ENCODE results near the gene C6orf120. TPM values are rescaled to one million over a fixed set of nuclear protein-coding genes. Genes with fewer than 3 reads are reported as not detected.

C6orf120 gene
- total and polyA plus RNA-seq, 7 donors, result 9.2 to 42.1 (median 18.7) TPM

GRCh38 chr6:169719117-169719516 is 17.2 kb downstream of the C6orf120 start:
- H3K27ac ChIP-seq, result no peak overlapping the region
- DNase-seq (no peak), ATAC-seq (no peak)
- no peak overlapping the region for H3K4me3 ChIP-seq
- no peaks in the 10 kb centered on the region for H3K27me3 ChIP-seq (ENCODE audit: insufficient read depth in 3 of 3, low read length in 2 of 3)
- H3K36me3 ChIP-seq (ENCODE audit: insufficient read depth in 1 of 2, low read depth in 1 of 2), result peaks cover 0 to 42% of the 10 kb centered on the region in 2 donors
- H3K9me3 ChIP-seq, result no peaks in the 10 kb centered on the region
- intact Hi-C loops (cut with DNase I), result no loop called here
- peaks cover 31% of the 10 kb centered on the region for H3K4me1 ChIP-seq
- whole genome bisulfite sequencing, 3 donors, result 84 to 89% (median 86%) methylated on average over 4 of the region's 4 CpGs
- TF ChIP-seq, protein P1, sequence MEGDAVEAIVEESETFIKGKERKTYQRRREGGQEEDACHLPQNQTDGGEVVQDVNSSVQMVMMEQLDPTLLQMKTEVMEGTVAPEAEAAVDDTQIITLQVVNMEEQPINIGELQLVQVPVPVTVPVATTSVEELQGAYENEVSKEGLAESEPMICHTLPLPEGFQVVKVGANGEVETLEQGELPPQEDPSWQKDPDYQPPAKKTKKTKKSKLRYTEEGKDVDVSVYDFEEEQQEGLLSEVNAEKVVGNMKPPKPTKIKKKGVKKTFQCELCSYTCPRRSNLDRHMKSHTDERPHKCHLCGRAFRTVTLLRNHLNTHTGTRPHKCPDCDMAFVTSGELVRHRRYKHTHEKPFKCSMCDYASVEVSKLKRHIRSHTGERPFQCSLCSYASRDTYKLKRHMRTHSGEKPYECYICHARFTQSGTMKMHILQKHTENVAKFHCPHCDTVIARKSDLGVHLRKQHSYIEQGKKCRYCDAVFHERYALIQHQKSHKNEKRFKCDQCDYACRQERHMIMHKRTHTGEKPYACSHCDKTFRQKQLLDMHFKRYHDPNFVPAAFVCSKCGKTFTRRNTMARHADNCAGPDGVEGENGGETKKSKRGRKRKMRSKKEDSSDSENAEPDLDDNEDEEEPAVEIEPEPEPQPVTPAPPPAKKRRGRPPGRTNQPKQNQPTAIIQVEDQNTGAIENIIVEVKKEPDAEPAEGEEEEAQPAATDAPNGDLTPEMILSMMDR (IDR thresholded peaks at IDR 0.05), result no peak

DNA sequence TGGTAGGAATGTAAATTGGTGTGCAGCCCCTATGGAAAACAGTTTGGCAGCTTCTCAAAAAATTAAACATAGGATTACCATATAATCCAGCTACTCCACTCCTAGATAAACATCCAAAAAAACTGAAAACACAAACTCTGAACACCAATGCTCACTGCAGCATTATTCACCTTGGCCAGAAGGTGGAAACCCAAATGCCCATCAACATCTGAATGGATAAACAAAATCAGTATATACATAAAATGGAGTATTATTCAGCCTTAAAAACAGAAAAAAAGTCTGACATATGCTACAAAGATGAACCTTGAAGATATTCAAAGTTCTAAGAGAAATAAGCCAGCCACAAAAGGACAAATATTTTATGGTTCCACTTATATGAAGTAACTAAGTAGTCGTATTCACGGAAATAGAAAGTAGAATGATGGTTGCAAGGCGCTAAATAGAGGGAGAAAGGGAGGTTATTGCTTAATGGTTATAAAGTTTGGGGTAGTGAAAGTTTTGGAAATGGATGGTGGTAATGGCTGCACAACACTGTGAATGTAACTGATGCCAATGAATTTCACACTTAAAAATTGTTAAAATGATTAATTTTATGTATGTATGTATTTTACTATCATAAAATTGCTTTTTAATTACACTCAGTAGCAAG is 18.4 kb downstream of the C6orf120 start:
- Histone ChIP-seq H3K27ac (no peak overlapping the region), H3K9me3 (no peaks in the 10 kb centered on the region), H3K36me3 (ENCODE audit: insufficient read depth in 1 of 2, low read depth in 1 of 2) (peaks cover 0 to 30% of the 10 kb centered on the region in 2 donors), H3K27me3 (ENCODE audit: insufficient read depth in 3 of 3, low read length in 2 of 3) (no peaks in the 10 kb centered on the region), H3K4me1 (peaks cover 31% of the 10 kb centered on the region), H3K4me3 (no peak overlapping the region)
- ATAC-seq (no peak), DNase-seq (no peak)
- WGBS, 3 donors, result 86 to 97% (median 92%) methylated on average over 3 of the region's 3 CpGs
- TF ChIP-seq, protein P1 (IDR thresholded peaks at IDR 0.05), result peak; percentile 6
- intact Hi-C loops (cut with DNase I), result loop anchor here in 1 of 2 donors (10.0 kb wide), 1 partner anchor 834 kb away; the partner anchor contains the start of genes PSMB1 and TBP

- Histone ChIP-seq H3K27ac (peak overlapping the region; percentile 86), H3K4me1 (peaks cover 31% of the 10 kb centered on the region), H3K4me3 (peak overlapping the region; percentile 74), H3K36me3 (ENCODE audit: insufficient read depth in 1 of 2, low read depth in 1 of 2) (peaks cover 0 to 8% of the 10 kb centered on the region in 2 donors), H3K27me3 (ENCODE audit: insufficient read depth in 3 of 3, low read length in 2 of 3) (no peaks in the 10 kb centered on the region), H3K9me3 (no peaks in the 10 kb centered on the region)
- ATAC-seq (peak; percentile 49 to 69 (median 60)), DNase-seq (peak; percentile 33 to 63)
- TF ChIP-seq, protein P1 (IDR thresholded peaks at IDR 0.05), result peak; percentile 2
- 3 to 7% (median 3%) methylated on average over 22 of the region's 22 CpGs for WGBS, 3 donors
- intact Hi-C loops (cut with DNase I), result loop anchor here (2.0 to 10.0 kb wide), 2 partner anchors 20 to 832 kb away; partner anchors contain the start of genes C6orf120 (in 2 of the 2), WDR27 (in 2 of the 2), PSMB1 (in 1 of the 2) and TBP (in 1 of the 2)
Observed at GRCh38 chr6:169722362-169723199, 20.7 kb downstream of the C6orf120 start.

DNA sequence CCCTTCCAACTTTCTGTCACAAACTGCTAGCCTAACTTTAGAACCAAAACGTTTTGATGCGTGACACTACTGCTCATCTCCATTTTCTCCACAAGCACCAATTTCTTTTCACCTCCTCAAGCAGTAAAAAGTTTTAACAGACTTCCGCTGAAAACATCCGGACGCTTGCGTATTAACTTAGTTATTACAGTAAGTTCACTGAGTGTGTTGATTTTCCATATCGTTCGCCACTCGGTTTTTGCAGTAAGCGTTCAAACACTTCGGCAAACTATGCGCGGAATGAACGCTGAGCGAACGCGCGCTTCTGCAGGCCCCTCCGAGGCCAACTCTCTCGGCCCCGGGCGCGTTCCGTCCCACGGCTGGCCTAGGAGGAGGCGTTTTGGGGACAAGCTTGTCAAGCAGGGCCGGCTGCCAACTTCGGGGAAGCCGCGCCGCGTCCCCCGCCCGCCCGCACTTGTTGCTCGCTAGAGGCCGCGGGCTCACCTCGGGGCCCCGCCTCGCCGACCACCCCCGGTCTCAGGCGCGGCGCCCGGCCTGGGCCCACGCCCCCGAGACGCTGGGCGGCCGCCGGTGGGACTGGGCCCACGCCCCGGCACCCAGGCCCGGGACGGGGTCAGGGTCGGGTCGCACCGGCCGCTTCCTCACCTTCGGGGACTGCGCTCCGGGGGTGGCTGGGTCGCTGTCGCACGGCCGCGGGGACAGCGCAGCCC is 21.4 kb downstream of the C6orf120 start:
- DNase-seq (peak; percentile 87 to 91), ATAC-seq (peak; percentile 75 to 83 (median 76))
- 0 to 3% (median 1%) methylated on average over 32 to 70 of the region's 70 CpGs for WGBS, 3 donors
- H3K9me3 ChIP-seq, result no peaks in the 10 kb centered on the region
- H3K4me3 ChIP-seq, result peak overlapping the region; percentile 74
- H3K27ac ChIP-seq, result peak overlapping the region; percentile 86
- TF ChIP-seq, protein P1 (IDR thresholded peaks at IDR 0.05), result peak; percentile 1
- no peaks in the 10 kb centered on the region for H3K27me3 ChIP-seq (ENCODE audit: insufficient read depth in 3 of 3, low read length in 2 of 3)
- peaks cover 0 to 6% of the 10 kb centered on the region in 2 donors for H3K36me3 ChIP-seq (ENCODE audit: insufficient read depth in 1 of 2, low read depth in 1 of 2)
- peaks cover 31% of the 10 kb centered on the region for H3K4me1 ChIP-seq
- intact Hi-C loops (cut with DNase I), result loop anchor here (2.0 to 10.0 kb wide), 2 partner anchors 21 to 831 kb away; partner anchors contain the start of genes C6orf120 (in 2 of the 2), WDR27 (in 2 of the 2), PSMB1 (in 1 of the 2) and TBP (in 1 of the 2)

All from psoas muscle (tissue), 8 donors.